Ishikawa (cell line): ENCODE data around the gene RALY.

Source experiments
- CREB1 ChIP-seq: IDR thresholded peaks from 2 replicates; pipeline ENCODE4 v1.6.1; 2012; ENCODE audit warnings: low read depth
- EP300 ChIP-seq: IDR thresholded peaks from 2 replicates; pipeline ENCODE4 v1.6.1; 2012; ENCODE audit warnings: borderline replicate concordance

DNA sequence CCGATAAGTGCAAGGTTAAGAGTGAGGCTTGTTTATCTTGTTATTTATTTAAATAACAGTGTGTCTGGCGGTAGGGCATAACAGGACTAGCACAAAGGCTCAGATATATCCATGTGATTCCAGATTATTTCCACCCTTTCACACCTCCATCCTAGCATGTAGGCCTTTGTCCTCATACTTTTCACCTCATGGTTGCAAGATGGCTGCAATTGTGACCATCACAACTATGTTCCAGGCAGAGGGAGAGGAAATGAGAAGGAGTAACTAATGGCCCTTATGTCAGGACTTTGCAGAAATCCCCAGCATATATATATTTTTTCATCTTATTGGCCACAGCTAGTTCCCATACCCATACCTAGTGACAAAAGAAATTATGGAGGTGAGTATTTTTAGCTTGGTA lies 23.5 kb upstream of the RALY start:
- TF ChIP-seq CREB1 (no peak), EP300 (no peak)
